K562 (cell line): Measurements from ENCODE around the gene DSCAM. TPM values are rescaled to one million over a fixed set of nuclear protein-coding genes. Genes with fewer than 3 reads are reported as not detected.

Source experiments
- ATAC-seq: fragments of 200-7000 bp; cut with Tn5 transposase; 3 replicates; pipeline ENCODE4 v1.9.1; 2020; ENCODE audit warnings: moderate library complexity
- BruUV-seq: library from RNA; stranded (reverse); fragments of 400-500 nt; replicated peaks from 2 replicates; lab custom pipeline; 2021; lab: Mats Ljungman, UMichigan
- CTCF ChIA-PET: fragments of 300-600 bp; formaldehyde crosslinking; extraction: SDS; loops from one replicate; lab custom pipeline; 2021; ENCODE audit warnings: low intra/inter-chr PET ratio; lab: Yijun Ruan, JAX
- POLR2A ChIA-PET: fragments of 300-600, 350-650 bp; sonication (Branson Sonifier 250); formaldehyde crosslinking; extraction: SDS; loops from one replicate; lab custom pipeline; 2021; ENCODE audit warnings: antibody characterized with exemption, inconsistent platforms; lab: Yijun Ruan, JAX
- DNase-seq, 4 experiments: peaks; one replicate each; pipeline versions ENCODE4 v3.0.0 to v3.0.0-alpha.2; 2011 to 2018; ENCODE audit warnings: low spot score in 3 of 4, mixed read lengths in 3 of 4; ENCODE audit errors: extremely low read depth in 1 of 4
- FAIRE-seq: peaks from 2 replicates; lab custom pipeline; 2011; peaks lifted over from hg19 to GRCh38; lab: Jason Lieb, UNC
- H2AFZ ChIP-seq: 2 replicates; pipeline ENCODE4 v1.6.0; 2011; ENCODE audit warnings: low read depth, low read length, control low read depth, inconsistent platforms
- H3K27ac ChIP-seq: fragments of 200-600 bp; 3 replicates; pipeline ENCODE4 v1.8.0; 2011; ENCODE audit warnings: low read depth, mild to moderate bottlenecking, control low read depth, inconsistent platforms, low read length, moderate library complexity, mixed read lengths; ENCODE audit errors: extremely low read depth
- H3K27me3 ChIP-seq, 2 experiments: fragments of 300-600 bp in 1 of 2; 2 replicates in 1 of 2; 3 replicates in 1 of 2; pipeline versions ENCODE4 v1.6.0 to v1.8.0; 2011; ENCODE audit warnings: inconsistent platforms in 2 of 2, low read length in 2 of 2, mild to moderate bottlenecking in 1 of 2, mixed read lengths in 1 of 2, moderate library complexity in 1 of 2; ENCODE audit not compliant: control insufficient read depth in 2 of 2, insufficient read depth in 2 of 2
- H3K36me3 ChIP-seq: fragments of 300-600 bp; 3 replicates; pipeline ENCODE4 v1.8.0; 2011; ENCODE audit warnings: mild to moderate bottlenecking, low read length, inconsistent platforms; ENCODE audit not compliant: control insufficient read depth, insufficient read depth
- H3K4me1 ChIP-seq, 2 experiments: fragments of 200-600 bp in 1 of 2; replicated peaks in 1 of 2; 2 replicates in 1 of 2; 3 replicates in 1 of 2; pipeline versions ENCODE4 v1.5.1 to v1.8.0; 2011; ENCODE audit warnings: inconsistent platforms in 2 of 2, low read length in 2 of 2, mild to moderate bottlenecking in 1 of 2, mixed read lengths in 1 of 2, moderate library complexity in 1 of 2; ENCODE audit not compliant: control insufficient read depth in 2 of 2, insufficient read depth in 2 of 2
- H3K4me2 ChIP-seq: 2 replicates; pipeline ENCODE4 v1.6.1; 2011; ENCODE audit warnings: low read length, control low read depth, inconsistent platforms, mixed read lengths; ENCODE audit not compliant: insufficient read depth
- H3K4me3 ChIP-seq: fragments of 200-600 bp; sonication (generic), shearing (Covaris generic); 2 replicates; pipeline ENCODE4 v1.5.1; 2016; ENCODE audit warnings: control low read depth, inconsistent platforms
- H3K79me2 ChIP-seq: fragments of 200-600 bp; 3 replicates; pipeline ENCODE4 v1.8.0; 2011; ENCODE audit warnings: low read length, inconsistent platforms; ENCODE audit not compliant: control insufficient read depth, insufficient read depth
- H3K9ac ChIP-seq, 2 experiments: 2 replicates each; pipeline versions ENCODE4 v1.6.0 to v1.6.1; 2011; ENCODE audit warnings: low read depth in 2 of 2, low read length in 2 of 2, control low read depth in 1 of 2, inconsistent platforms in 1 of 2, mild to moderate bottlenecking in 1 of 2, mixed read lengths in 1 of 2; ENCODE audit not compliant: insufficient read depth in 1 of 2
- H3K9me1 ChIP-seq: one replicate; pipeline ENCODE4 v1.6.0; 2011; ENCODE audit warnings: inconsistent platforms, mild to moderate bottlenecking, low read length, moderate library complexity; ENCODE audit not compliant: control insufficient read depth, insufficient read depth
- H3K9me3 ChIP-seq: replicated peaks from 2 replicates; pipeline ENCODE4 v1.5.1; 2011; ENCODE audit warnings: low read depth, low read length, inconsistent platforms; ENCODE audit not compliant: control insufficient read depth, insufficient read depth
- H4K20me1 ChIP-seq: replicated peaks from 2 replicates; pipeline ENCODE4 v1.6.1; 2011; ENCODE audit warnings: low read length, inconsistent platforms, mixed read lengths; ENCODE audit not compliant: control insufficient read depth, insufficient read depth
- BDP1 ChIP-seq: IDR thresholded peaks from 3 replicates; pipeline ENCODE4 v1.6.1; 2011; ENCODE audit not compliant: insufficient read length, insufficient read depth
- CHCHD3 ChIP-seq: fragments of 250-450 bp; sonication (Bioruptor Pico); IDR thresholded peaks from 2 replicates; pipeline ENCODE4 v2.1.2; 2022; ENCODE audit warnings: mild to moderate bottlenecking
- FOXJ3 ChIP-seq: sonication (generic); formaldehyde crosslinking; IDR thresholded peaks from 2 replicates; pipeline ENCODE4 v1.4.0; 2020; ENCODE audit warnings: mild to moderate bottlenecking, missing genetic modification reagents
- GATA2 ChIP-seq: sonication (generic); formaldehyde crosslinking; IDR thresholded peaks from 2 replicates; pipeline ENCODE4 v1.4.0; 2020; ENCODE audit warnings: mild to moderate bottlenecking, missing genetic modification reagents
- GTF2F1 ChIP-seq: IDR thresholded peaks from 2 replicates; pipeline ENCODE4 v1.6.1; 2011; ENCODE audit warnings: low read depth, low read length, improper control_type of control experiment
- HDGF ChIP-seq: fragments of 450-650 bp; IDR thresholded peaks from 2 replicates; pipeline ENCODE4 v1.6.1; 2016
- XRCC4 ChIP-seq: IDR thresholded peaks from one replicate; pipeline ENCODE4 v1.6.1; 2011; ENCODE audit not compliant: insufficient read depth, insufficient read length; ENCODE audit errors: extremely low read depth
- ZNF586 ChIP-seq: fragments of 450-650 bp; formaldehyde crosslinking; conservative IDR thresholded peaks from 2 replicates; pipeline ENCODE4 v1.4.0; 2020; ENCODE audit warnings: mild to moderate bottlenecking, moderate library complexity
- ZNF707 ChIP-seq: fragments of 250-450 bp; sonication (Bioruptor Pico); conservative IDR thresholded peaks from 2 replicates; pipeline ENCODE4 v1.8.0; 2022; ENCODE audit warnings: inconsistent platforms, mild to moderate bottlenecking, moderate library complexity
- WGBS: fragments of 100-300 bp; shearing (Covaris generic); methylation state at CpG from one replicate; pipeline ENCODE4 v1.1.6; 2016; ENCODE audit warnings: low coverage, mixed read lengths; ENCODE audit not compliant: insufficient coverage; ENCODE audit errors: missing lambda C conversion rate; 5-methylcytosine and 5-hydroxymethylcytosine counted together
- in situ Hi-C: fragments of 300-500 bp; cut with MboI; formaldehyde crosslinking; loops from 4 replicates; pipeline ENCODE4 v1.15.0; 2018; ENCODE audit warnings: inconsistent platforms, mixed read lengths
- intact Hi-C: fragments of 100-400 bp; cut with micrococcal nuclease; formaldehyde crosslinking; loops from 2 replicates; pipeline ENCODE4 v1.14.2; 2022
- polyA plus RNA-seq, 8 experiments: library from polyadenylated mRNA; depleted of rRNA in 4 of 8; stranded (reverse) in 5 of 8; unstranded in 3 of 8; fragments of >200 nt; fragmentation: Nextera tagmentation in 2 of 8; fragmentation: Illumina TruSeq in 1 of 8; extraction: Ambion mirVana in 2 of 8; extraction: Trizol in 1 of 8; gene quantifications; 2 replicates each; pipeline versions ENCODE4 v1.2.1 to v1.2.3, GENCODE V29; 2011 to 2014; ENCODE audit warnings: inconsistent platforms in 1 of 8, missing spikeins in 1 of 8
- total RNA-seq, 7 experiments: library from RNA; depleted of rRNA in 6 of 7; stranded (reverse); fragments of >200 nt in 6 of 7; fragmentation: Illumina TruSeq in 2 of 7; extraction: Trizol in 2 of 7; gene quantifications; 2 replicates each; pipeline versions ENCODE4 v1.2.1 to v1.2.3, GENCODE V29; 2011 to 2021; ENCODE audit warnings: low replicate concordance in 1 of 7
- TF ChIP-seq, protein P1 (sequence below): fragments of 450-650 bp; IDR thresholded peaks from 2 replicates; pipeline ENCODE4 v1.6.1; 2016; ENCODE audit warnings: antibody characterized with exemption
- TF ChIP-seq, protein P2 (sequence below), 2 experiments: fragments of 250-450 bp in 1 of 2; fragments of 450-650 bp in 1 of 2; sonication (Bioruptor Pico) in 1 of 2; IDR thresholded peaks; 2 replicates each; pipeline versions ENCODE4 v1.6.1 to v1.8.0; 2016 to 2021; ENCODE audit warnings: mild to moderate bottlenecking in 2 of 2, moderate library complexity in 2 of 2, missing compliant biosample characterization in 1 of 2, missing genetic modification characterization in 1 of 2
- TF ChIP-seq, protein P3 (sequence below): sonication (generic); formaldehyde crosslinking; IDR thresholded peaks from 2 replicates; pipeline ENCODE4 v1.8.0; 2023; ENCODE audit warnings: mild to moderate bottlenecking, missing genetic modification reagents

Gene DSCAM
- total and polyA plus RNA-seq, 9 of the 15 experiments (the other 6 are each of a cell fraction or from before 2014, with no cell fraction given): not detected

DNA sequence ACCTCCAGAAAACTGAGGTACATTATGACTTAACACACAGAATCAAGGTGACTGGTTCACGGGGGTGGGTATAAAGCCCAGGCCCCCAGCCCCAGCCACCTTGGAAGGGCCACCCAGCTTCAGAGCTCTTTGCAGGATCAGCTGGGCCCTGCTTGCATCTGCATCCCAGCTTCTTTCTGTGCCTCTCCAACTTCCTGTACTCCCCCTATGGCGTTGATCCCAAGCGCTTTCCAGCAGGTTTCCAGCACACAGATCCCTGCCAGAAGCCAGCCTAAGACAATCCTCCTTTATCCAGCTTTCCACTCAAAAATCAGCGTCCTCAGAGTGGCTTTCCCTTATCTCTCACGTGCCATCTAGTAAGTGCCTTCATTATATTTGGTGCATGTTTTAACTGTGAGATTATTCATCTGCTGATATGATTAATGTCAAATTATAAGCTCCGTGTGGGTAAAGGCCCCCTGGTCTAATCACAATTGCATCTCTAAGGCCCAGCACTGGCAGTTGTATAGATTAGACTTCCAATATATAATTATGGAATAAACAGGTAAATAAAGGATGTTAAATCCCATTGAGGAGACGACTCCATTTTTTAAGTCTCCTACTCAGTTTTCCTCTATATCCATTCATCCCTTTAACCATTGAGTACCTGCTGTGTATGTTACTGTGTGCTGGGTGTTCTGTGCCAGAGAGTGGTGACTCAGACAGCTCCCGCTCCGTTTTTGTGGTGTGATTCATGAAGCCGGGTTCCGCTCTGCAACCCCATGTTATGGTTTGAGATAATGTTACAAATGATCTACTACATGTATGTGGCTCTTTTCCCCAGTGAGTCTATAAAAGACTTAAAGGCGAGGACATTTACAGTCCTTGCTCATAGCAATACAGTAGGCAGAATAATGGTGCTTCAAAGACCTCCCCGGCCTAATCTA, 592.2 kb downstream of the DSCAM start:
- ChIA-PET CTCF (no interaction called here), POLR2A (no interaction called here)
- intact Hi-C loops: no loop called here
- ATAC-seq (no peak), DNase-seq (no peak)
- Histone ChIP-seq H3K4me3 (no peak overlapping the region), H3K4me1 (no peaks in the 10 kb centered on the region), H2AFZ (no peak overlapping the region), H3K9me1 (no peaks in the 10 kb centered on the region), H3K9me3 (no peaks in the 10 kb centered on the region; the same call in 1 of the 2 replicates), H3K9ac (no peak overlapping the region), H3K27me3 (no peaks in the 10 kb centered on the region)
- WGBS: 0% methylated on average over 13 of the region's 13 CpGs
- no peak for TF ChIP-seq ZNF586
- TF ChIP-seq, all 486 proteins: peak for 0
- in situ Hi-C loops: no loop called here
- Histone ChIP-seq H3K36me3 (no peaks in the 10 kb centered on the region), H3K27ac (no peak overlapping the region), H4K20me1 (no peaks in the 10 kb centered on the region), H3K79me2 (no peaks in the 10 kb centered on the region), H3K4me2 (no peak overlapping the region)
- no peak for FAIRE-seq
- no TSS peak for BruUV-seq

DNA sequence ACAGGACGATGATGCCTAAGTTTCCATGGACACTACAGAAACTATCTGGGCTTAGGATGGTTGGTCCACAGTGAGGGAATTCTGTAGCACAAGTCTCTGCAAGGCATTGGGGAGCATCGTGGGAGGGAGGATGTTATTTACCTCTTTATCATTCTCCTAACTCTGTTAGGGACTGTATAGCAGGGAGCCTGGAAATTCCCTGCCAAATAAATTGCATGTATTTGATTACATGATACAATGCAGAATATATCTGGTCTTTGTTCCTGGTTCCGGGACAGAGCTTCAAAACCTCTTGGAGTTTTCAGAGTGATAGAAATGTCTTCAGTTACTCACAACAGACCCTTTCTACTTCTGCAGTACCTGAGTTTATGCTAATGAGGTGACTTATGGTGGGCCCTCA, 593.8 kb downstream of the DSCAM start:
- H4K20me1 ChIP-seq: no peaks in the 10 kb centered on the region
- TF ChIP-seq HDGF (no peak), ZNF707 (no peak), XRCC4 (no peak), GATA2 (CRISPR knock-in tag) (no peak), GTF2F1 (no peak), CHCHD3 (CRISPR knock-in tag) (no peak), FOXJ3 (CRISPR knock-in tag) (no peak), BDP1 (no peak)
- TF ChIP-seq, protein P1, sequence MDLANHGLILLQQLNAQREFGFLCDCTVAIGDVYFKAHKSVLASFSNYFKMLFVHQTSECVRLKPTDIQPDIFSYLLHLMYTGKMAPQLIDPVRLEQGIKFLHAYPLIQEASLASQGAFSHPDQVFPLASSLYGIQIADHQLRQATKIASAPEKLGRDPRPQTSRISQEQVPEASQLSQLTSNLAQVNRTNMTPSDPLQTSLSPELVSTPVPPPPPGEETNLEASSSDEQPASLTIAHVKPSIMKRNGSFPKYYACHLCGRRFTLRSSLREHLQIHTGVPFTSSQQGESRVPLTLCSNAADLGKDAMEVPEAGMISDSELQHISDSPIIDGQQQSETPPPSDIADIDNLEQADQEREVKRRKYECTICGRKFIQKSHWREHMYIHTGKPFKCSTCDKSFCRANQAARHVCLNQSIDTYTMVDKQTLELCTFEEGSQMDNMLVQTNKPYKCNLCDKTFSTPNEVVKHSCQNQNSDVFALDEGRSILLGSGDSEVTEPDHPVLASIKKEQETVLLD: no peak
- TF ChIP-seq, protein P2, sequence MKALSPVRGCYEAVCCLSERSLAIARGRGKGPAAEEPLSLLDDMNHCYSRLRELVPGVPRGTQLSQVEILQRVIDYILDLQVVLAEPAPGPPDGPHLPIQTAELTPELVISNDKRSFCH (CRISPR knock-in tag; IDR thresholded peaks at IDR 0.05): no peak
- TF ChIP-seq, protein P2 (tag; IDR thresholded peaks at IDR 0.05): no peak
- TF ChIP-seq, protein P3, sequence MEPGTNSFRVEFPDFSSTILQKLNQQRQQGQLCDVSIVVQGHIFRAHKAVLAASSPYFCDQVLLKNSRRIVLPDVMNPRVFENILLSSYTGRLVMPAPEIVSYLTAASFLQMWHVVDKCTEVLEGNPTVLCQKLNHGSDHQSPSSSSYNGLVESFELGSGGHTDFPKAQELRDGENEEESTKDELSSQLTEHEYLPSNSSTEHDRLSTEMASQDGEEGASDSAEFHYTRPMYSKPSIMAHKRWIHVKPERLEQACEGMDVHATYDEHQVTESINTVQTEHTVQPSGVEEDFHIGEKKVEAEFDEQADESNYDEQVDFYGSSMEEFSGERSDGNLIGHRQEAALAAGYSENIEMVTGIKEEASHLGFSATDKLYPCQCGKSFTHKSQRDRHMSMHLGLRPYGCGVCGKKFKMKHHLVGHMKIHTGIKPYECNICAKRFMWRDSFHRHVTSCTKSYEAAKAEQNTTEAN (CRISPR knock-in tag): no peak

More for the DNA sequence above, 593.8 kb downstream of the DSCAM start:
- Histone ChIP-seq H3K27me3 (no peaks in the 10 kb centered on the region), H3K79me2 (no peaks in the 10 kb centered on the region), H3K36me3 (no peaks in the 10 kb centered on the region), H3K9me1 (no peaks in the 10 kb centered on the region), H3K4me2 (no peak overlapping the region), H3K9me3 (no peaks in the 10 kb centered on the region; the same call in 1 of the 2 replicates), H3K27ac (no peak overlapping the region), H2AFZ (no peak overlapping the region), H3K4me3 (no peak overlapping the region), H3K9ac (no peak overlapping the region), H3K4me1 (no peaks in the 10 kb centered on the region)
- BruUV-seq: no TSS peak
- in situ Hi-C loops: no loop called here
- CTCF ChIA-PET: no interaction called here
- WGBS: 0% methylated on average over 3 of the region's 3 CpGs
- POLR2A ChIA-PET: no interaction called here
- ATAC-seq (no peak), FAIRE-seq (no peak), DNase-seq (no peak)
- intact Hi-C loops: no loop called here
